ENCODE data around the gene FKBP1B.
"Not testable (repeated sequence)": the region's sequence is repeated elsewhere in the genome, so short reads cannot be mapped to it uniquely, and the experiment has no call there.

The FKBP1B gene

GRCh38 chr2:24026233-24026632, 23.3 kb upstream of the FKBP1B start:
- H3K4me3 ChIP-seq (ENCODE audit: insufficient read depth, low read length, poor library complexity, severe bottlenecking), result no peak overlapping the region
- H3K27me3 ChIP-seq (ENCODE audit: low read length), result no peaks in the 10 kb centered on the region
- H3K4me2 ChIP-seq (ENCODE audit: low read depth, low read length, poor library complexity, severe bottlenecking), result no peak overlapping the region
- no peak overlapping the region for H3K27ac ChIP-seq (ENCODE audit: low read depth, low read length)
- H3F3A ChIP-seq (ENCODE audit: insufficient read depth), result no peaks in the 10 kb centered on the region
- no peaks in the 10 kb centered on the region for H3K9me3 ChIP-seq (ENCODE audit: insufficient read depth, low read length)
- peaks cover 9% of the 10 kb centered on the region; the same call in 1 of the 2 replicates for H3K36me3 ChIP-seq (ENCODE audit: low read length)
- H4K20me1 ChIP-seq (ENCODE audit: low read depth, low read length), result no peaks in the 10 kb centered on the region
- no peaks in the 10 kb centered on the region; the same call in 1 of the 2 replicates for H3K79me2 ChIP-seq (ENCODE audit: insufficient read depth, low read length)
- H2AFZ ChIP-seq (ENCODE audit: low read depth, low read length, severe bottlenecking), result no peak overlapping the region
- TF ChIP-seq CTCF (IDR thresholded peaks at IDR 0.05; ENCODE audit: insufficient read depth, low read length, poor library complexity, severe bottlenecking) (no peak), EZH2phosphoT487 (conservative IDR thresholded peaks at IDR 0.05; ENCODE audit: low read length) (no peak)
- no peaks in the 10 kb centered on the region for H3K9me2 ChIP-seq (replicated peaks; ENCODE audit: insufficient read depth, low read length)
- no peak overlapping the region for H3K9ac ChIP-seq (ENCODE audit: low read length)

- peaks cover 4% of the 10 kb centered on the region; the same call in 1 of the 2 replicates for H3K36me3 ChIP-seq (ENCODE audit: low read length)
- peaks cover 48% of the 10 kb centered on the region for H3K79me2 ChIP-seq (ENCODE audit: insufficient read depth, low read length)
Measured at GRCh38 chr2:24038786-24039499, 10.6 kb upstream of the FKBP1B start.

GRCh38 chr2:24040511-24040910, 9.0 kb upstream of the FKBP1B start:
- Histone ChIP-seq H3K4me2 (ENCODE audit: low read depth, low read length, poor library complexity, severe bottlenecking) (no peak overlapping the region), H3K9me3 (ENCODE audit: insufficient read depth, low read length) (no peaks in the 10 kb centered on the region), H3K9me2 (replicated peaks; ENCODE audit: insufficient read depth, low read length) (no peaks in the 10 kb centered on the region), H3F3A (ENCODE audit: insufficient read depth) (0 out of 2 replicates have a peak, but pooled peaks cover 3% of the 10 kb centered on the region), H4K20me1 (ENCODE audit: low read depth, low read length) (no peaks in the 10 kb centered on the region), H3K27ac (ENCODE audit: low read depth, low read length) (no peak overlapping the region), H3K27me3 (ENCODE audit: low read length) (no peaks in the 10 kb centered on the region), H3K79me2 (ENCODE audit: insufficient read depth, low read length) (peaks cover 56% of the 10 kb centered on the region), H3K9ac (ENCODE audit: low read length) (no peak overlapping the region), H3K4me3 (ENCODE audit: insufficient read depth, low read length, poor library complexity, severe bottlenecking) (no peak overlapping the region), H2AFZ (ENCODE audit: low read depth, low read length, severe bottlenecking) (no peak overlapping the region), H3K36me3 (ENCODE audit: low read length) (peaks cover 4% of the 10 kb centered on the region; the same call in 1 of the 2 replicates)
- no peak for TF ChIP-seq CTCF (IDR thresholded peaks at IDR 0.05; ENCODE audit: insufficient read depth, low read length, poor library complexity, severe bottlenecking)
- TF ChIP-seq EZH2phosphoT487 (conservative IDR thresholded peaks at IDR 0.05; ENCODE audit: low read length), result no peak

More at GRCh38 chr2:24038786-24039499, 10.6 kb upstream of the FKBP1B start:
- no peak overlapping the region for H3K27ac ChIP-seq (ENCODE audit: low read depth, low read length)
- H3K4me2 ChIP-seq (ENCODE audit: low read depth, low read length, poor library complexity, severe bottlenecking), result no peak overlapping the region
- H3F3A ChIP-seq (ENCODE audit: insufficient read depth), result 0 out of 2 replicates have a peak, but pooled peaks cover 2% of the 10 kb centered on the region
- TF ChIP-seq EZH2phosphoT487 (conservative IDR thresholded peaks at IDR 0.05; ENCODE audit: low read length) (no peak), CTCF (IDR thresholded peaks at IDR 0.05; ENCODE audit: insufficient read depth, low read length, poor library complexity, severe bottlenecking) (no peak)
- H3K9me2 ChIP-seq (replicated peaks; ENCODE audit: insufficient read depth, low read length), result no peaks in the 10 kb centered on the region
- no peak overlapping the region for H2AFZ ChIP-seq (ENCODE audit: low read depth, low read length, severe bottlenecking)
- no peak overlapping the region for H3K4me3 ChIP-seq (ENCODE audit: insufficient read depth, low read length, poor library complexity, severe bottlenecking)
- peaks cover 3% of the 10 kb centered on the region; the same call in 1 of the 2 replicates for H4K20me1 ChIP-seq (ENCODE audit: low read depth, low read length)
- no peaks in the 10 kb centered on the region for H3K9me3 ChIP-seq (ENCODE audit: insufficient read depth, low read length)
- H3K27me3 ChIP-seq (ENCODE audit: low read length), result no peaks in the 10 kb centered on the region
- H3K9ac ChIP-seq (ENCODE audit: low read length), result no peak overlapping the region

GRCh38 chr2:24043133-24043532, 6.4 kb upstream of the FKBP1B start:
- H3K9me2 ChIP-seq (replicated peaks; ENCODE audit: insufficient read depth, low read length); H3K4me3 ChIP-seq (ENCODE audit: insufficient read depth, low read length, poor library complexity, severe bottlenecking); H4K20me1 ChIP-seq (ENCODE audit: low read depth, low read length); H3K4me2 ChIP-seq (ENCODE audit: low read depth, low read length, poor library complexity, severe bottlenecking); H3K27ac ChIP-seq (ENCODE audit: low read depth, low read length); H3K9me3 ChIP-seq (ENCODE audit: insufficient read depth, low read length); H3F3A ChIP-seq (ENCODE audit: insufficient read depth); H3K36me3 ChIP-seq (ENCODE audit: low read length); H3K9ac ChIP-seq (ENCODE audit: low read length); H3K27me3 ChIP-seq (ENCODE audit: low read length); H2AFZ ChIP-seq (ENCODE audit: low read depth, low read length, severe bottlenecking): not testable (repeated sequence)
- H3K79me2 ChIP-seq (ENCODE audit: insufficient read depth, low read length), result peaks cover 54% of the 10 kb centered on the region
